ENCODE data around the gene KLF8.

DNA sequence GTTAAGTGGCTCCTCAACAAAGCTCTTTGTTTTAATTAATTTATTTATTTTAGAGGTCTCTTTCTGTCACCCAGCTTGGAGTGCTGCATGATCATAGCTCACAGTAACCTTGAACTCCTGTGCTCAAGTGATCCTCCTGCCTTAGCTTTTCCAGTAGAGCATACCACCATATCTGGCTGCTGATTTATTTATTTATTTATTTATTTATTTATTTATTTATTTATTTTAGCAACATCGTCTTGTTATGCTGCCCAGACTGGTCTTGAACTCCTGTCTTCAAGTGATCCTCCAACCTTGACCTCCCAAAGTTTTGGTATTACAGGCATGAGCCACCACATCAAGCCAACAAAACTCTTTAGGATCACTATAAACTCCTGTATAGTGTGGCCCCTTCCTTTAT is 15.8 kb upstream of the KLF8 start:
- TF ChIP-seq EZH2phosphoT487 (IDR thresholded peaks at IDR 0.05; ENCODE audit: insufficient read depth, low read depth) (no peak), EZH2 (IDR thresholded peaks at IDR 0.05; ENCODE audit: insufficient read depth, poor library complexity, severe bottlenecking) (no peak)

All from GM23248 (cell line).